Activated CD8-positive, alpha-beta memory T cell treated with anti-CD3 and anti-CD28 coated beads, Interleukin-2, amount 50 U/mL, for 1 hour (primary cell): ENCODE results near the gene MIDN.

ENCODE experiments used
- DNase-seq: peaks from one replicate; pipeline ENCODE4 v3.0.0-alpha.2; 2020; ENCODE audit errors: extremely low read depth

MIDN gene

DNA sequence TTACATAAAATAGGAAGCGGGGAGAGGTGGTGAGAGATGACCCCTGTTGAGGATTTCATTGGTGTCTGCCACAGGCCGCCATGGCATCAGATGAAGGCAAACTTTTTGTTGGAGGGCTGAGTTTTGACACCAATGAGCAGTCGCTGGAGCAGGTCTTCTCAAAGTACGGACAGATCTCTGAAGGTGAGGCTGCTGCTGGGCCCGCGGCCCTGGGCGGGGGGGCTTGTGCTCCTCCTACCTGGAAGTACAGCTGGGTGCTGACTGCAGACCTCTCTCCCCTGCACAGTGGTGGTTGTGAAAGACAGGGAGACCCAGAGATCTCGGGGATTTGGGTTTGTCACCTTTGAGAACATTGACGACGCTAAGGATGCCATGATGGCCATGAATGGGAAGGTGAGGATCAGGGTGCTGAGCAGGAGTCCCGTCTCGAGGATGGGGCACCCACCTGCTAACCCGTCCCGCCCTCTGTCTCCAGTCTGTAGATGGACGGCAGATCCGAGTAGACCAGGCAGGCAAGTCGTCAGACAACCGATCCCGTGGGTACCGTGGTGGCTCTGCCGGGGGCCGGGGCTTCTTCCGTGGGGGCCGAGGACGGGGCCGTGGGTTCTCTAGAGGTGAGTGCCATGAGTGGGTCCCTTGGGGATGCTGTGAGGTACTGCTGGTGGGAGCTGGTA, 22.6 kb downstream of the MIDN start:
- no peak for DNase-seq

DNA sequence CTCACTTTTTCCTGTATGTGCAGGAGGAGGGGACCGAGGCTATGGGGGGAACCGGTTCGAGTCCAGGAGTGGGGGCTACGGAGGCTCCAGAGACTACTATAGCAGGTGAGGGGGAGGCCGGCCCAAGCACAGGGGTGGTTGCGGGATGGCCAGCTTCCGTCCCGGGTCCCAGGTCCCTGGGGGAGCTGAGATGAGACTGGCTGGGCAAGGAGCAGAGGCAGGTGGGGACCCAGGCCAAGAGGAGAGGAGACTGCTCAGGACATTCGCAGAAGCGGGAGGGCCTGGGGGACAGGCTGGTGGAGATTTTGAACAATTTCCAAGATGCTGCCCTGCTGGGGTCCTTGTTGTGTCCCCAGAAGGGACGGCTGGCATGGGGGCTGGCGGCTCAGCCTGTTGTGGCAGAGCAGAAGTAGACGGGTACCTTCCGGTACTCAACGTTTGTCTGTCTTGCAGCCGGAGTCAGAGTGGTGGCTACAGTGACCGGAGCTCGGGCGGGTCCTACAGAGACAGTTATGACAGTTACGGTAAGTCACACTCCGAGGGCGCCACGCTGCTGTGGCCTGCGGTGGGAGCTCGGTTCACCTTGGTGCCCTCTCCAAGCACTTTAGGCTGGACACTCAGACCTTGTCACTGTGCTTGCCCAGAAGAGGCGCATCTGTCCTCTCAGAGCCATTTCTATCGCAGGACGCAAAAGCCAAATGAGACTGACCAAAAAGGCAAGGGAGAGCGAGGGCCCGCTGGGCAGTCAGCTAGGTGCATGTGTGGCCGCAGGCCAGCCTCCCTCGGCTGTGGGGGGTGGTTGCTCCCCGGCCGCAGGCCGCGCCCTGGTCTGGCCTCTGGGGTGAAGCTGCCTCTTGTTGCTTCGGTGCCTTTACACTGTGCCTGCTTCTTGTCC, 23.4 kb downstream of the MIDN start:
- DNase-seq = no peak

DNA sequence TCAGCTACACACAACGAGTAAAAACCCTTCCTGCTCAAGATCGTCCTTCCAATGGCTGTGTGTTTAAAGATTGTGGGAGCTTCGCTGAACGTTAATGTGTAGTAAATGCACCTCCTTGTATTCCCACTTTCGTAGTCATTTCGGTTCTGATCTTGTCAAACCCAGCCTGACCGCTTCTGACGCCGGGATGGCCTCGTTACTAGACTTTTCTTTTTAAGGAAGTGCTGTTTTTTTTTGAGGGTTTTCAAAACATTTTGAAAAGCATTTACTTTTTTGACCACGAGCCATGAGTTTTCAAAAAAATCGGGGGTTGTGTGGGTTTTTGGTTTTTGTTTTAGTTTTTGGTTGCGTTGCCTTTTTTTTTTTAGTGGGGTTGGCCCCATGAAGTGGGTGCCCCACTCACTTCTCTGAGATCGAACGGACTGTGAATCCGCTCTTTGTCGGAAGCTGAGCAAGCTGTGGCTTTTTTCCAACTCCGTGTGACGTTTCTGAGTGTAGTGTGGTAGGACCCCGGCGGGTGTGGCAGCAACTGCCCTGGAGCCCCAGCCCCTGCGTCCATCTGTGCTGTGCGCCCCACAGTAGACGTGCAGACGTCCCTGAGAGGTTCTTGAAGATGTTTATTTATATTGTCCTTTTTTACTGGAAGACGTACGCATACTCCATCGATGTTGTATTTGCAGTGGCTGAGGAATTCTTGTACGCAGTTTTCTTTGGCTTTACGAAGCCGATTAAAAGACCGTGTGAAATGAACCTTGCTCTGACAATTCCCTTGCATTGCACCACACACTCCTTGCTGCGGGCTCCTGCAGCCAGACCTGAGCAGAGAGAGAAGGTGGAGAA, 24.3 kb downstream of the MIDN start:
- DNase-seq = no peak

DNA sequence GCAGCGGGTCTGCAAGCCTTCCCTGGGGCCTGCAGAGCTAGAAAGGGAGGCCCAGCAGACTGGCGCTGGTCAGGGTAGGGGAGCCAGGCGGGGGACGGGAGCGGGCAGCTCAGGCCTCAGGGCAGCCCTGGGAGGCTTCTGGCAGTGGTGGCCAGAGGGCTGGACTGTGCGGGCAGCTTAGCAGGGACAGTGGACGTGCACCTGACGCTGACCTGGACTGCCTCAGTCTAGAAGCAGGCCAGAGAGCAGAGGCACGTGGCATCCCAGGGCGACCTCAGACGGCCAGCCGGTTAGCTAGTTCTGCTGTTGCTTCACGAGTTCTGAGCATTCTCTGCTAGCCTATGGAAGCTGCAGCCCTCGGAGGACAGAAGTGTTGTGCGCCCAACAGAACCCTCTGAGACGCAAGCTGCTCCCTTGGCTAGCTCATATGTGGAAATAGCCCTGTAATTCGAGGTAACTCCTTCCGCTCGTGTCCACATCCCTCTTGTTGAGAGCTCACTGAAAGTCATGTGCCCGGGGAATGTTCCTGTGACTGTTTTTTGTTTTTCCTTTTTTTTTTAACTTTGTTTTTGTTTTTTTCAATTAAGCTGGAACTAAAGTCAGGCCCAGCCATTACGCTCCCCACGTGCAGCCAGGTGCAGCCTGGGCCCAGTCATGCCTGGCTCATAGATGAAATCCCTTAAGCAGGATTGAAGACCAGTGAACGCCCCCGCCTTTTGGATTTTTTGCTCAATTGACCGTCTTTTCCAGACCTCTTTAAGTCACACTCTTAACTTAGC, 25.1 kb downstream of the MIDN start:
- DNase-seq = no peak

DNA sequence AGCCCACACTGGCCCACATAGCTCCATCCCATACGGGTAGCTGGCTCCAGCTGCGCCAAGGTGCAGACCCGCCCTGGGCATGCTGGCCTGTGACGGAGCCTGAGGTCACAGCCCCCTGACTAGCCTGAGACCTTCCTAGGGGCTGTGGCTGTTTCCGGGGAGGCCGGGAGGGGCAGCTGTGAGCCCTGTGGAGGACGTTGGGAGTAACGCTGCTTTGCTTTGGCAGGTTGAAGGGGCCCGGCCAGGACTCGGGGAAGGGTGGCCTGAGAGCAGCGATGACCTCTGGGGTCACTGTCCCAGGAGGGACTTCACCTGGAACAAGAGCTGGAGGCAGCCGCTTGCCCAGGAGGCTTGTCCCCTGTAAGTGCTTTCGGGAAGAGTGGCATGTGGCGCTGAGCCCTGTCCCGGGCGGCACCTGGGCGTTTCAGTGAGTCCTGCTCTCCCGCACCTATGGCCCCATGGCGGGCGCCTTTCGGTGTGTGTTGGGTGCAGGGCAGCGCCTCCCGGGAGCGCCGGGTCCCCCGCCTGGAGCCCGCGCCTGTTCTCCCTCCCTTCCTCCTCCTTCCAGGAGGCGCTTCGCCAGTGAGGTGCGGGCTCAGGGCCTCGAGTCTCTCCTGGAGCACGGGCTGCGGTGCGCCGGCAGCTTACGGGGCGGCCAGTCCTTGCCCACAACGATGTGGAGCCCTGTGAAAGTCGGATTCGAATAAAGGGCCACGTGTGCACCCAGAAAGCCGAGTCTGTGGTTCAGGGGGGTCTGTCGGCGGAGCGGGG, 25.9 kb downstream of the MIDN start:
- DNase-seq = no peak

DNA sequence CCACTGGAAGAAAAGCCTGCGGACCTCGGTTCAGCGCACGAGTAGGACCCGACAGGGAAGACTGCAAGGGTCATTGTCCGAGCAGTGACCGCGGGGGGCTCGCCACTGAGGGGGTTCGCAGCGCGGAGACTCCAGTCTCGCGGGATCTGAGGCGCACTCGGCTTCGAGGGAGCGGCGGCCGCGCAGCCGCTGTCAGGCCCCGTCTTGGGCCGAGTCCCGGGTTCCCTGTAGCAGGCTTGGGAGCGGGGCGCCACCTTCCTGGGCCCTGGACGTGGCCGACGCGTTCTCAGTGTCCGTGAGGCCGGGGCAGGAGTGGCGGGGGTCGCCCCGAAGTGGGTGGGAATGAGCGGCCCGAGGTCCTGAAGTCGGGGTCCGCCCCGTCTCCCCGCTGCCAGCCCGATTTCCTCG, 26.5 kb downstream of the MIDN start:
- DNase-seq = no peak

DNA sequence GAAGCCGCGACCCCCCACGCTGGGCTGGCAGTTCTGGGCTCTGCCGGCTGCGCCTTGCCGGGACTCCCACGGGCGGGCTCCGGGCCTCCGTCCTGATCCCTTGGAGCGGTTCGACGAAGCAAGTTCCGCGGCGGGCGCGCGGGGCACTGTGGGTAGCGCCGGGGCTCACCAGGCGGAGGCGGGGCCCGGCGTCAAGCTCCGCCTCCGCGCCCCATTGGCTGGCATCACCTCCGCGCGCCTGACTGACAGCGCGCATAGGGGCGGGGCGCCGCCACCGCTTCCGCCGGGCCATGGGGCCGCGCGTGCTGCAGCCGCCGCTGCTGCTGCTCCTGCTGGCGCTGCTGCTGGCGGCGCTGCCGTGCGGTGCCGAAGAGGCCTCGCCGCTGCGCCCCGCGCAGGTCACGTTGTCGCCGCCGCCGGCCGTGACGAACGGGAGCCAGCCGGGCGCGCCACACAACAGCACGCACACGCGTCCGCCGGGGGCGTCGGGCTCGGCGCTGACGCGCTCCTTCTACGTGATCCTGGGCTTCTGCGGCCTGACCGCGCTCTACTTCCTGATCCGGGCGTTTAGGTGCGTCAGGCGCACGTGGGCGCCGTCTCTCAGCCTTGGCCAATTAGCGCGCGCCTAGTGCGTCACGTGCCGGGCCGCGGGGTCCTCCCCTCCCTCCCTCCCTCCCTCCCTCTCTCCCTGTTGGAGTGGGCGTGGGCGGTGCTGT, 27.0 kb downstream of the MIDN start, which contains the start of gene FAM174C:
TSS of gene FAM174C (plus strand) at position 271 of the 716 bp plus-strand sequence. CDS start at position 291, 20 bp downstream.
- DNase-seq = peak; percentile 86

DNA sequence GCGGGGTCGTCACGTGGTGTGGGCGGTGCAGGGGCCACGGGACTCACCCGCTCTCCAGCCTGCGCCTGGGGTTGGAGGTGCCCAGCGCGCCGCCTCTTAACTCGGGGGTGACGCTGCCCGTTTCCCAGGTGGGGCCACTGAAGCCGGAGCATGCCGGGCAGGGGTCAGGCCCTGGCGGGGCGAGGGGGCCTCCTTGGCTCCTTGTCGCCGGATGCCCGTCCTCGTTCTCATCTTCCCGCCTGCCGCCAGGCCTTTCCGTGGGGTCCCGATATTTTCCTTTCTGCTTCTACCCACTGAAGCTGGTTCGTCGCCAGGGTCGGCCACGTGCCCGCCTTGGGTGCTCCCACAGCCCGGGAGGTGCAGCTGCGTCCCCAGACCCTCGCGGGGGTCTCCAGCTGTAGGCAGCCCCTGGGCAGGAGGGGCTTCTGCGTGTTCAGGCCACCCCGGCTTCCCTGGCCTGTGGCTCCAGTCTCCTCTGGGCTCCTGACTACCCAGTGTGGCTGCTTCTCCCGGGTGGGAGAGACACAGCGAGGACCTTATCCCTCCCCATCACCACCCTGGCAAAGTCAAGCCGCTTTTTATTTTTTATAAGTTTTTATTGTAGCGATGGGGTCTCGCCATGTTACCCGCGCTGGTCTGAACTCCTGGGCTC, 27.7 kb downstream of the MIDN start:
- no peak for DNase-seq

DNA sequence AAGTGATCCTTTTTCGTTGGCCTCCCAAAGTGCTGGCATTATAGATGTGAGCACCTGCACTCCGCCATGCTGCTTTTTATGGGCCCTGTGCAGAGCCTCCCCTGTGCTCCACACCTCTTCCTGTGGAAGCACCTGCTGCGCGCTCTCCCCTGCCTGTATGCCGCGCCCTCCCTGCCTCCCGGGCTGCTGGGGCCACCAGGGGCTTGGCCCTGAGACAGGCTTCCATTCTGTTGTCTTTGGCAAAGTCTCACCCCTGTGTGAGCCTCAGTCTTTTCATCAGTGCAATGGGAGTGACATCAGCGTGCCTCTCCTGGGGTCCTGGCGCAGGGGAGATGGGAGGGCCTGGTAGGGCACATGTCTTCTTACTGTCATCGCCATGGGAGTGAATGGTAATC, 28.2 kb downstream of the MIDN start:
- no peak for DNase-seq

DNA sequence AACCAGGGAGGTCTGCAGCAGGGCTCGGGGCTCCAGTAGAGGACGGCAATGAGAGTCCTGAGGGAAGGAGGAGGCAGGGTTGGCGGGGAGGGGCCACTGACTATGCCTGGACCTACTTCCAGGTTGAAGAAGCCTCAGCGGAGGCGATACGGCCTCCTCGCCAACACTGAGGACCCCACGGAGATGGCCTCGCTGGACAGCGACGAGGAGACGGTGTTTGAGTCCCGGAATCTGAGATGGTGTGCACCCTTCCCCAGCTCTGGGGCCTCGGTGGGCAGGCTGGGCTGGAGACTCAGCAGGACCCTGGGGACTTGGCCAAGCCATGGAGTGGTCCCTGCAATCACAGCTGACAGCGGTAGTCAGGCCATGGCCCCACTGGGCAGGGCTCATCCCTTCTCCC, 28.7 kb downstream of the MIDN start:
- DNase-seq = no peak

DNA sequence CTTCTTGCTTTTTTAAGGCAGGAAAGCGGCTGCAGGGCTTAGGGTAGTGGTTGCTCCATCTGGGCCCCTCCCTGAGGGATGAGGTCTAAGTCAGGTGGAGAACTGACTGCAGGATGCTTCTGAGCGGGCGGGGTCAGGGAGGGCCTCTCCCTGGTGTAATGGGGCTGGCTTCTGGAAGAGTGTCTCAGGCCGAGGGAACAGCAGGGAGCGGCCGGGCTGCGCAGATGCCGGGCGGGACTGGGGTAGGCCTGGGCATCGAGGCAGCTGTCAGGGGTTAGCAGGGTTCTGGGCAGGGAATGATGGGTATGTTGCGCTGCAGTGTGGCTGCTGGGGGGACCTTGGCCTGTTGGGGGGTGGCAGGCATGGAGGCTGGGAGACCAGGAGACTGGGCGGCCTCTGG, 29.7 kb downstream of the MIDN start:
- DNase-seq = no peak

DNA sequence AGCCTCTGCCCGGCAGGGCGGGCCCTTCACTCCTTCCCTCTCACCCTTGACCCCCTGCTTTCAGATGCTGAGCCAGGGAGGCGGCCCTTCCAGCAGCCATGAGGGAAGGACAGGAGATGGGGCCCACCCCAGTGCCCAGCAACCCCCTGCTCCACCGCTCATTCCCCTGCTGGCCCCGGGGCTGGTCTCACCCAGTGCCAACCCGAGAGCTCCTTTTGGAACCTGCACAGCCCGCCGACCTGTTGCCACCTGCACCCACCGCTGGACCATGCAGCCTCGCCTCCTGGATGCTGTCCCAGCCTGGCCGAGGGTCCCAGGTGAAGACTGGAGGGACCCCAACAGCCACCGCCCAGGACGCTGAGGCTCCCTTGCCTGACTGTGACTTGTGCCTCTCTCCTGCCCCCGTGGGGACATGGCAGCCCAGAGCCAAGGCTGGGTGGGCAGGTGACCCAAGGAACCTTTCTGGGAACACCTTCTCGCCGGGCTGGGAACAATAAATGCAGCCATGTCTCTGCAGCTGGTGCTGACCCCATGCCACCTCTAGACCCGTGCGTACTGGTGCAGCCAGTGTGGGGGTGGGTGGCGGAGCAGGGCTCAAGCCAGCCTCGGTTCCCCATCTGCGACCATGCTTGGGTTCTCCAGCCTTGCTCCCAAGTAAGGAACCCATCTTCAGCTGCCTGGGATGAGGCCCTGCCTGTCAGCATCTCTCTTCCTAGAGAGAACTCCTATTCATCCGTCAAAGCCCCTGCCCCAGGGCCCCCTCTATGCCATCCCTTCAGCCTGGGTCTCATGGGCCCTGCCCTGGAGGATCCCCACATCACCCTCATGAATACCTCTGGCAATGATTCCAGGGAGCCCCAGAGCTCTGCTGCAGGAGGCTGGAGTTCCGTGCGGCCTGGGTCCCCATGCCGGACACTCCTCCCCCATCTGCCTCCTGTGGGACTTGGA, 30.6 kb downstream of the MIDN start:
- no peak for DNase-seq

DNA sequence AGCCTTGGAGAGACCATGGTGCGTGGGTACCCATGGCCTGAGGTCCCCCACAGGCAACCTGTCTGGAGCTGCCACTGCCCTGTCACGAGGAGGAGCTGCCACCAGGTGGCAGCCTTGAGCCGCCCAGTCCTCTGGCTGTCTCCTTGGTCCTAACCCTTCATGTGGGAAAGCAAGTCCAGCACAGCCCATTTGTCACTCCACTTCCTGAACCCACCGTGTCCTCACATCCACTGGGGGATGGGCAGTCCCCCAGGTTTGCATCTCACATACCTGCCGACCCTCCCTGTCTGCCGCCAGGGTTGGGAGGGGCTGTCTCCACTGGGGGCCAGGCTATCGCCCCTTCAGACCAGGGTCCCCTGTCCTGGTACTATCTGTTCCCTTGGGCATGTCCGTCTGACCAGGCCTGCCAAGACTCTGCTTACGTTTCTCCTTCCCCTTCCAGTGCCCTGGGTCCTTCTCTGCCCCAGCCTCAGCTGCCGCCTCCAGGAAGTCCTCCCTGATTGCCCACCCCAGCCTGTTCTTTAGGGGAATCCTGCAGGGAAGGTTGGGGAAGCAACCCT, 31.5 kb downstream of the MIDN start:
- no peak for DNase-seq

DNA sequence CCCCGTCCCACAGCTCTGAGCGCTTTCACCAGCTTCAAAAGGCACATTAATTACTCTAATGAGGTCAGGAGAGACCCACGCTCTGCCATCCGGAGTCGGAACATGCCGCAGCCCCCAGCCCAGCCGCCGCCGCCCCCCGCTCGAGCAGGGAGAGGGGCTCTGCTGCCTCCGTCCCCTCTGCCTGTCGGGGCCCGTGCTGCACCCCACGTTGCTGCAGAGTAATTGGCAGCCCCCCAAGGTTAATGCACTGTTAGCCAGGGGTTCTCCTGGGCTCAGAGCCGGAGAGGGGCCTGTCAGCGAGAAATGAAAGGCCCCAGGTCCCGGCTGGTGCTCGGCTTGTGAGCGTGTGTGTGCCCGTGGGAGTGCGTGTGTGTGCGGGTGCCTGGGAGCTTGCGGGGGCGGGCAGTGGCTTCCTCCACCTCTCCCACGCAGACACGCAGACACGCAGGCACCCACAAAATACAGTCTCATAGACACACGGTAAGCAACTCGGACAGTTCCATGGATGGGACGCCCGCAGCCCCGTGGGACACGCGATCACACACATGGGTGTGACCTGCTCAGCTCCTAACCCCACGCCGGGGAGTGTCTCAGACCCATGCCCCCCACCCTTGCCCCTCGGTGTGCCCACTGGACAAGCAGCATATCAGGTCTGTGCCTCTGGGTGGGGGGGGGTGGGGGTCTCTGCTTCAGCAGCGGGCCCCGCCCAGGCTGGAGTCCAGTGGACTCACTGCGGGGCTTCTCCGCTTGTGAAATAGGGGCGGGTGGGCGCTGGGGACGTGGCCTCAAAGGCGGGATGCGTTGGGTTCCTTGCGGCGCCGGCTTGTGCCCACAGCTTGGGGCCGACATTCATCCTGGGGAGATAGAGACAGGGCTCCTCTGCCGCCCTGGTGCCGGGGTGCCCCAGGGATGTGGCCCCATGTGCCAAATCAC, 32.5 kb downstream of the MIDN start:
- DNase-seq = no peak

DNA sequence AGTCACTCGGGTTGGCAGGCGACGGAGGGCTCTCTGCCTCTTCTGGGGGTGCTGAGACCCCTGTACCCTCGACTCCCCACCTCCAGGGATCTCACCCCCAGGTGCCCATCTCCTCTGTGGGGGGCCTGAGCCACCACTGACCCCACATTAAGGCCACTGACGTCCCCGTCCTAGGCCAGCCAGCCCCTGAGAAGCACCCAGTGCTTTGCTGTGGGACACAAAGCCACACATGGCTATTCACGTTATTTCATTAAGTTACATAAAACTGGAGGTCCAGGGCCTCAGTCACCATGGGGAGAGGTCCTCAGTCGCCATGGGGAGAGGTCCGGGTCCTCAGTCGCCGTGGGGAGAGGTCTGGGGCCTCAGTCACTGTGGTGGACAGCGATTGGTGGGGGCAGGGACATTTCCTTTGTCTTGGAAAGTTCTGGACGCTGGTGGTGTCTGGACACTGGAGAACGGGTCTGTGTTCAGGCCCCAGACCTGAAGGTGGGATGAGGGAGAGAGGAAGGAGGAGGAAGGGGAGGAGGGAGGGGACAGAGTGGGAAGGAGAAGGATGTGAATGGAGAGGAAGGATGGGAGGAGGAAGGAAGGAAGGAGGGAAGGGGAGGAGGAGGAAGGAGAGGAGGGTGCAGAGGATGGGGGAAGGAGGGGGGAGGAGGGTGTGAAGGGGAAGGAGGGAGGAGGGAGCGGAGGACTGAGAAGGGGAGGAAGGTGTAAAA, 33.3 kb downstream of the MIDN start:
- DNase-seq = no peak

DNA sequence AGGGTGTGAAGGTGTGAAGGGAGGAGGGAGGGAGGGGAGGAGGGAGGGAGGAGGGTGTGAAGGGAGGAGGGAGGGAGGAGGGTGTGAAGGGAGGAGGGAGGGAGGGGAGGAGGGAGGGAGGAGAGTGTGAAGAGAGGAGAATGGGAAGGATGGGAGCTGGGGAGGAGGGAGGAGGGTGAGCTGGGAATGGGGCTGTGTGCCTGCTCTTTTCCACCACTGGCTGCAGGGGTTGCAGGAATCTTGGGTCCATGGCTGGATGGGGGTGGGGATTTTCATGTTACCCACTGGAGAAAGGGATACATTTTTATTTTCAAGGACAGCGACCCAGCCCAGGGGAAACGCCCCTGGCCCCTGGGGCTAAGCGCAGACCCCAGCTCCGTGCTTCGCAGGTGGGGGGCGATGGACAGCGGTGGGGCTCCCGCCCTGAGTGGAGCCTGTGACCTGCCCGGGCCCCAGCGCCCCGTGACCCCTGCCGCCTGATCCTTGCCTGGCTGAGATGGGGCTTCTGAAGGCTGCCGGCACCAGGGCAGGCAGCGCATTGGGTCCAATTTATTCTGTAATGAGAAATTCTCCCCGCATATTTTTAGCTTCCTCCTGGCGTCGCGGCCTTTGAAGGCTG, 34.3 kb downstream of the MIDN start:
- DNase-seq = no peak
